Left lobe of liver (tissue), 2 donors: ENCODE measurements around the gene AGBL3. TPM values are rescaled to one million over a fixed set of nuclear protein-coding genes. Genes with fewer than 3 reads are reported as not detected.
"Not testable (repeated sequence)": the region's sequence is repeated elsewhere in the genome, so short reads cannot be mapped to it uniquely, and the experiment has no call there.

ENCODE experiments used
- ATAC-seq: fragments of 200-7000 bp; cut with Tn5 transposase; one replicate; pipeline ENCODE4 v1.9.1; 2020; ENCODE audit warnings: mild to moderate bottlenecking, moderate library complexity
- DNase-seq: peaks from one replicate; pipeline ENCODE4 v3.0.0-alpha.2; 2020; ENCODE audit warnings: low spot score
- total RNA-seq: library from RNA; stranded (reverse); gene quantifications from one replicate; pipeline ENCODE4 v1.2.1, GENCODE V29; 2021
- donor health status: DM: no; HTN: no; CAD: no; lungs with moderate emphysema.
- donor health status: DM: no; HTN: yes; CAD: no.

AGBL3 gene
- total RNA-seq, 1 donor from 2014 or later: 2.1 TPM

GRCh38 chr7:135074096-135074495 is 87.8 kb downstream of the AGBL3 start:
- DNase-seq (no peak), ATAC-seq (no peak)

DNA sequence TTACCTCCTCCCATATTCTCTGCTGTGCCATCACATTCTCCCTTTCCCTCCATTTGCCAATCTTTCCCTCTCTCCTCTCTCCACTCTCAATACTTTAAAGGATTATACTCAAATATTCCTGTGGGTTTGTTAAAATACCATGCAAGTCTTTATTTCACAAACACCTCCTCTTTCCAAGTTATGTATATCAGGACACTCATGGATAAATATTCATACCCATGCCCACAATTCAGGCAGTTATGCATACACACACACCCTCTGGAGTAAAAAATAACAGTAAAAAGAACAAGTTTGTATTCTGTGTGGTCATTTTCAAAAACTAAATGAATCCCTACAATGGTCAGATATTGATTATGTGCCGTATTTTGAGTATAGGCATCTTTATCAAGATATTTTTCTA is 88.2 kb downstream of the AGBL3 start:
- ATAC-seq: no peak
- no peak for DNase-seq

DNA sequence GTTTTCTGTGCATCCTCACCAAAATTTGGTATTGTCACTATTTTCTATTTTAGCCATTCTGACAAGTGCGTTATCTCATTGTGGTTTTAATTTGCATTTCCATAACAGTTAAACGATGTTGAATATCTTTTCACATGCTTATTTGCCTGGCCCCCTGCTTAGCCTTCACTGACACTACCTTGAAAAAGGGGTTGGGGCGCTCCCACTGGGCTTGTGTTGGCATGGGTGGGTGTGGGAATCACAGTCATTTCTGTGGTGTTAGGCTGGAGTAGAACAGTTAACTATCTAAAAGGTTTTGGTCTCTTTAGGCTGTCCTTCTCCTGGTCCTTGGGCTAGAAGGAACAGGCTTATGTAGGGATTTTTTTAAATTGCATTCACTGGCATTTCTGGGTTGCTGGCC is 89.4 kb downstream of the AGBL3 start:
- ATAC-seq (no peak), DNase-seq (no peak)

DNA sequence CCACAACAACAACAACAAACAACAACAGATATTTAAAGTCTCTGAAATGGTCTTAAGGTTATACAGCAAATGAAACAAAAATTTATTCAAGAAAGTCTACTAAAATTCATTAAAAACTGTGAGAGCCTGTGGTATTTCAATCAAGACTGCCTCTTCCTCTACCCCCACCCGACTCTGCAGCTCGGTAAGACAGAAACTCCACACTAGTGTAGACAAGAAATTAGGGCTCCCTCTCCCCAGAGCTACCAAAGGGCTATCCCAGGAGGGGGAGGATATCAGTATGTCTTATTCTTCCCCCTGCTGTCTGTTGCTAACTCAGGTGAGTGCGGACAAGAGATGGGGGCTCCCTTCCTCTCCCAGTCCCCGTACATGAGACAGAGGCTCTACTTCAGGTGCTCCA is 90.6 kb downstream of the AGBL3 start:
- ATAC-seq: no peak
- no peak for DNase-seq

DNA sequence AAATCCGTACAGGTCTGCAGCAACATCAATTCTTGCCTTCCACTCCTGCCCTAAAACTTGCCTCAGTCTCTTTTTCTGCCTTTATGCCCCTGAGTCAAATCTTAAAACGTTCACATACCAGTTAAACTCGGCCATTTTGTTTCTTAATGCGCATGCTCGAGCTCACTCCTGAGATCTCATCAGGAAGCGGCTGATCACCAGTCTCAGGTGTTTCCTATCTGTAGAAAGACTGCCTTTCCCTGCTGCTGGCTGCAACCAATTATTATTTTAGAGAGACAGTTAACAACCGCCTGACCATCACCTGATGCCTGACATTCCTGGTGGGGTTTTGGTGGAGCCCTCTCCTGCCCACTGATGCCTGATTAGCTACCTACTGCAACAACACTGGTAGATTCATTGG is 91.3 kb downstream of the AGBL3 start:
- DNase-seq (no peak), ATAC-seq (no peak)

DNA sequence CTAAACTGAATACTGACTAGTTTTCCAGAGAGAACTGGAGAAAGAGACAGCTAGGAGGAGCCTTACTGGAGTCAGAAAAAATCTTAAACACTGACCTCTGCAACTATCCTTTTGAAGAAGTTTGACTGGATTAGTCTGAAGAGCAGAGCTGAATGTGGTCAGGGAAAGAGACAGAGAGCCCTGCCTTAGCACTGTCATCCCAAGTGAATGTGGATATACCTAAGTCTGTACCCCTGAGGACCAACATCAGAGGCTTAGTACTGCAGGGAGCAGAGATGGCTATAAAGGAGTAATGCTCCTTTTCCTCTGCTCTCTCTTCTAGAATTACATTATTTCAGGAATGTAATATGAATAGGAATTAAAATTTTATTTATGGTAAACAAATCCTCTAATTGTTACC is 91.7 kb downstream of the AGBL3 start:
- DNase-seq: no peak
- no peak for ATAC-seq

GRCh38 chr7:135079068-135079467 is 92.8 kb downstream of the AGBL3 start:
- DNase-seq: no peak
- no peak for ATAC-seq

- no peak for ATAC-seq
- DNase-seq: no peak
These were observed 96.7 kb downstream of the AGBL3 start for GRCh38 chr7:135083005-135083404.

- ATAC-seq (no peak), DNase-seq (no peak)
These were observed 102.3 kb downstream of the AGBL3 start for GRCh38 chr7:135088566-135088965.

DNA sequence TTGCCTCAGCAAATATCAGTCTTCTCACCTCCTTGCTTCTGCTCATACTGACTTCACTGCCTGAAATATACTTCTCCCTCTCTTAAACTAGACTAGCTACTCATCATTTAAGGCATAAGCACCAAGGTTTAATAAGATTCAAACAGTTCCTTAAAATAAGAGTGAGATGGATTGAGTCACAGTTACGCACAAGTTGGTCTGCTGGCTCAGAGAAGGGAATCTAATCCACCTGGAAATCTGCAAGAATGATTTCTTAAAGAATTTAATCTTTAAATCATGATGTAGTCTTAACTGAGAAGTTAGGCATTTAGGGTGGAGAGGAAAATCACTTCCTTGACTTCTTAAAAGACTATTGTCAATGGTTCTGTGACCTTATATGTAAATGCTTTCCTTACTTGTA is 105.4 kb downstream of the AGBL3 start:
- DNase-seq (no peak), ATAC-seq (no peak)

- no peak for ATAC-seq
- DNase-seq: no peak
These were observed 108.3 kb downstream of the AGBL3 start for GRCh38 chr7:135094472-135095237.

GRCh38 chr7:135095450-135095849 is 109.1 kb downstream of the AGBL3 start:
- ATAC-seq: no peak
- DNase-seq: no peak

DNA sequence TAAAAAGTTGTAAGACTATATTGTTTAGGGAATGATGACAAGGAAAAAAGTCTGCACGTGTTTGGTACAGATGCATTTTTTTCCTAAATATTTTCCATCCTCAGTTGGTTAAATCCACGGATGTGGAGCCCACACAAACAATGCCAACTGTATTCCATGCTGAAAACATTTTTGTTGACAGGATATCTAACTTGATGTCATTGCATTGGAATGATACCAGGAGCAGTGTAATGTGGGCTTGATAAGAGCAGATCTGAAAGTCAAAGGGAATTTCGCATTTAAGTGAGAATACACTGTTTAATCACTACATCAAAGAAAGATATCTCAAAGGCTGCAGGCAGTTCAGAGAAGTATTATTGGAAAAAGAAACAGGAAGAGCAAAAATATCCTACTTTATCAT is 112.1 kb downstream of the AGBL3 start:
- ATAC-seq (no peak), DNase-seq (no peak)

DNA sequence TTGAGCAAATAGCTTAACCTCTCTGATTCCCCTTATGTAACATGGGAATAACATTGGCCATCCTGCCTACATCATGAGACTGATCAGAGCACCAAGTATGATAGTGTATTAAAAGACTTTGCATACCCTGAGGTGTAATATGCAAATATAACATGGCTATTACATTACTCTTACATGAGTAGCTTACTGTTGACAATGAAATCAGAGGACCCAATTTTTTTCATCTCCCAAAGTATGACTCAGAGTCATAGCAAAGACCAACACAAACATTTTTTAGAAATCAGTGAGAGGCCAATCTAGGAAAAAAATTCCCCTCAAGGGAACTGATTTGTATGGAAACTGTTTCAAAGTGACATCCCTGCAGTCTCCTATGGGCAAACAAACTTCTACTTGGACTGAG is 114.5 kb downstream of the AGBL3 start:
- DNase-seq (no peak), ATAC-seq (no peak)

GRCh38 chr7:135102372-135102771 is 116.1 kb downstream of the AGBL3 start:
- ATAC-seq: no peak

GRCh38 chr7:135109562-135109961 is 123.3 kb downstream of the AGBL3 start:
- DNase-seq (no peak), ATAC-seq (no peak)

More at GRCh38 chr7:135102372-135102771, 116.1 kb downstream of the AGBL3 start:
- no peak for DNase-seq

GRCh38 chr7:135109976-135110375 is 123.7 kb downstream of the AGBL3 start:
- DNase-seq (no peak), ATAC-seq (no peak)

DNA sequence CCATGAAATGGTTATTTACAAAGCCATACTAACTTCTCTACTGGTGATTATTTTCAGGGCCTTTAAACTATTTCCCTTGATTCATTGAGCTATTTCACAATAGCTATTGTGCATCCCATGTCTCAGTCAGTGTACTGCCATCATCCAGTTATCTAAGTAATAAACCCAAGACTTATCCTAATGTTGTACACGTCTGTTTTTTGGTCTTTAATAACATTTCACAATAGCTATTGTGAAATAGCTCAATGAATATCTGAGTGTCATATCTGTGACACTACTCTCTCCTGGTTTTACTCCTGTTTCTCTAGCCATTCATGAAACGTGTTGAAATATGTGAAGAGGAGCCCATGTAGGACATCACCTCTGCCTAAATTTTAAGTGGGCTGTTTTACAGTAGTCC is 125.1 kb downstream of the AGBL3 start:
- DNase-seq: no peak
- no peak for ATAC-seq

- no peak for ATAC-seq
- no peak for DNase-seq
These were observed 128.3 kb downstream of the AGBL3 start for GRCh38 chr7:135114622-135115021.

DNA sequence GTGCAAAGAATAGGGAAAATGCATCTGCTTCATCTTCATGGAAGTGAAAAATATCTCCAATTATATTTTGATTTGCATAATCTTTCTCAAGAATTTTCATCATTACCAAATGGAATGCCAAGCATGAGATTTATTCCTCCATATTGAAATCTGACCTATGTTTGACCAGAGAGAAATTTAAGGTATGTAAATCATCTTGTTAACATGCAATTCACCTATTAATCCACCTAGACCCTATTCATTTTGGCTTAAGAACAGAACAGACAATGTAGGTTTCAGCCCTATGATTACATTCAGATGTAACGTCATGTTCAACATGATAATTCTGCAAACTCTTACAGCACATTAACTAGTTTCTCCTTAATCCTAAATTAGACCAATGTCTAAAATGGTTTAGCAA is 130.8 kb downstream of the AGBL3 start:
- DNase-seq (no peak), ATAC-seq (no peak)

GRCh38 chr7:135121868-135122267 is 135.6 kb downstream of the AGBL3 start:
- no peak for DNase-seq
- ATAC-seq: no peak

DNA sequence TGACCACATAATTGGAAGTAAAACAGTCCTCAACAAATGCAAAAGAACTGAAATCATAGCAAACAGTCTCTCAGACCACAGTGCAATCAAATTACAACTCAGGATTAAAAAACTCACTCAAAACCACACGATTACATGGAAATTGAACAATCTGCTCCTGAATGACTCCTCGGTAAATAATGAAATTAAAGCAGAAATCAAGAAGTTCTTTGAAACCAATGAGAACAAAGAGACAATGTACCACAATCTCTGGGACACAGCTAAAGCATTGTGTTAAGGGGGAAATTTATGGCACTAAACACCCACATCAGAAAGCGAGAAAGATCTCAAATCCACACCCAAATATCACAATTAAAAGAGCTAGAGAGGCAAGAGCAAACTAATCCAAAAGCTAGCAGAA is 138.3 kb downstream of the AGBL3 start:
- not testable (repeated sequence) for DNase-seq, ATAC-seq

GRCh38 chr7:135128931-135129330 is 142.6 kb downstream of the AGBL3 start:
- ATAC-seq (no peak), DNase-seq (no peak)
